ENCODE results near the gene MRGPRE.

The MRGPRE gene

DNA sequence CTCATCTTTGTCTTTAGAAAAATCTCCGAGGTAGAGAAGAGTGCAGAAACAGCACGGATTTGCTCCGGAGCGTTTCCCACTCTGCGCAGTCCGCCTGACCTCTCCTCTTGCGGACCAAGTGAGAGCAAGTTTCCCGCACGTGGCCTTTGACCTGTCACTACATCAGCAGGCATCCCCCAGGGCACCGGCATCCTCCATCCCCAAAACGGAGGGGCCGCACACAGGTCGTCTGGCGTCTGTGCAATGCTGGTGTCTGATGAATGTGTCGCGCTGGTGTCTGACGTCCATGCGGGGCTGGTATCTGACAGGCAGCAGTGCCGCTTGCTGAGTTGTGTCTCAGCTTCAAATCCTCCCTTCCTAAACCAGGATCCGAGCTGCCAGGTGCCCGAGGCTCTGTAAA, 739 bp upstream of the MRGPRE start:
- Mint-ChIP-seq H3K27ac (no peak overlapping the region), H3K4me1 (ENCODE audit: low read depth in 2 of 2) (no peaks in the 10 kb centered on the region), H3K9me3 (no peaks in the 10 kb centered on the region), H3K36me3 (ENCODE audit: insufficient read depth) (no peaks in the 10 kb centered on the region), H3K4me3 (no peak overlapping the region), H3K27me3 (peaks cover 7 to 30% of the 10 kb centered on the region in 2 donors)
- no peak for DNase-seq
- ATAC-seq (replicated peaks) = no peak

DNA sequence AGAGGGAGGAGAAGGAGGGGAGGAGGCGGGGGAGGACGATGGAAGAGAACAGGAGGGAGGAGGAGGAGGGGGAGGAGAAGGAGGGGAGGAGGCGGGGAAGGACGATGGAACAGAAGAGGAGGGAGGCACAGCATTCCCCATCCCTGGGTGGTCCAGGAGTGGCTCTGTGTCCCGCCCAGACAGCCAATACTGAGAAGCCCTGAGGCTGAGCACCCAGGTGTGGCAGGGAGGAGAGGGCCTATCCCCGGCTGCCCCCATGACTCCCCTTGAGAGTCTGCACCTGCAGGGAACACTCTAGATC, 717 bp downstream of the MRGPRE start:
- ATAC-seq (replicated peaks) = no peak
- Mint-ChIP-seq H3K36me3 (ENCODE audit: insufficient read depth) (no peaks in the 10 kb centered on the region), H3K27me3 (peaks cover 7 to 44% of the 10 kb centered on the region in 2 donors), H3K27ac (no peak overlapping the region), H3K4me3 (no peak overlapping the region), H3K4me1 (ENCODE audit: low read depth in 2 of 2) (no peaks in the 10 kb centered on the region), H3K9me3 (no peaks in the 10 kb centered on the region)
- no peak for DNase-seq

DNA sequence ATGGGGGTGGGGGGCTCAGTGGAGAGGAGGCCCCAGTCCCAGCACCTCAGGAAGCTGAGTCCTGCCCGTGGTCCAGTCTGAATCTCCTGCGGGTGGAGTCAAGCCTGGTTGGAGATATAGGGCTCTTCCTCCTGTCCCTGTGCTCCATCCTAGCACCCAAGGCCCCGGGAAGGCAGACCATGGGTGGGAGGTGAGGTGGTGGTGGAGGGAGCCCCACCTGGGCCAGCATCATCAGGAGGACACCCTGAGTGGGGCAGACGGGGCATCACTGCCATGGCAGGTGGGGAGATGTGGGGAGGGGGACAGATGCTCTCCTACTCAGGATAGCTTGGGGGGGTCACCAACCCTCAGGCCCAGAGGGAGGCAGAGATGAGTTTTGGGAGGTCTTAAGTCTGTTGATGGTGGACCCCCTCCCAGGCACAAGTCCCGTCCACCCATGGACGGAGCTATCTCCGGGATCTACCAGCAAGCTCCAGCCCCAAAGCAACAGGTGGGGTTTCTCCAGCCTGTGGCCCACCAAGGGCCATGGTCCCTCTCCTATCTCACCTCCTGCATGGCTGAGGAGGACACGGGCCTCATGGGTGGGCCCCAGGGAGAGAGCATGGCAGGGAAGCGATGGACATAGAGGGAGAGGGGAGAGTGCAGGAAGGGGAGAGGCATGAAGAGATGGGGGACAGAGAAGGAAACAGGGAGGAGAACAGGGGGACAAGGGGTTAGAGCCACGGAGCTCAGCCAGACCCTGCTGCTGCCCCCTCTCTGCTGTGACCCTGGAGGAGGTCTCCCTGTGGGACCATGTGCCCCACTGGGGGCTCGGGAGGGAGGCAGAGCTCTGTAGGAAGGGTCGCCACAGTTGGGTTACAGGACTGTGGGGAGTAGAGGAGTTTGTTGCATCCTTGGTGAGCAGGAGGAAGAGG, 1.3 kb downstream of the MRGPRE start:
- Mint-ChIP-seq H3K27me3 (peaks cover 12 to 50% of the 10 kb centered on the region in 2 donors), H3K4me3 (no peak overlapping the region), H3K4me1 (ENCODE audit: low read depth in 2 of 2) (no peaks in the 10 kb centered on the region), H3K36me3 (ENCODE audit: insufficient read depth) (no peaks in the 10 kb centered on the region), H3K9me3 (no peaks in the 10 kb centered on the region), H3K27ac (no peak overlapping the region)
- no peak for ATAC-seq (replicated peaks)
- DNase-seq = no peak

DNA sequence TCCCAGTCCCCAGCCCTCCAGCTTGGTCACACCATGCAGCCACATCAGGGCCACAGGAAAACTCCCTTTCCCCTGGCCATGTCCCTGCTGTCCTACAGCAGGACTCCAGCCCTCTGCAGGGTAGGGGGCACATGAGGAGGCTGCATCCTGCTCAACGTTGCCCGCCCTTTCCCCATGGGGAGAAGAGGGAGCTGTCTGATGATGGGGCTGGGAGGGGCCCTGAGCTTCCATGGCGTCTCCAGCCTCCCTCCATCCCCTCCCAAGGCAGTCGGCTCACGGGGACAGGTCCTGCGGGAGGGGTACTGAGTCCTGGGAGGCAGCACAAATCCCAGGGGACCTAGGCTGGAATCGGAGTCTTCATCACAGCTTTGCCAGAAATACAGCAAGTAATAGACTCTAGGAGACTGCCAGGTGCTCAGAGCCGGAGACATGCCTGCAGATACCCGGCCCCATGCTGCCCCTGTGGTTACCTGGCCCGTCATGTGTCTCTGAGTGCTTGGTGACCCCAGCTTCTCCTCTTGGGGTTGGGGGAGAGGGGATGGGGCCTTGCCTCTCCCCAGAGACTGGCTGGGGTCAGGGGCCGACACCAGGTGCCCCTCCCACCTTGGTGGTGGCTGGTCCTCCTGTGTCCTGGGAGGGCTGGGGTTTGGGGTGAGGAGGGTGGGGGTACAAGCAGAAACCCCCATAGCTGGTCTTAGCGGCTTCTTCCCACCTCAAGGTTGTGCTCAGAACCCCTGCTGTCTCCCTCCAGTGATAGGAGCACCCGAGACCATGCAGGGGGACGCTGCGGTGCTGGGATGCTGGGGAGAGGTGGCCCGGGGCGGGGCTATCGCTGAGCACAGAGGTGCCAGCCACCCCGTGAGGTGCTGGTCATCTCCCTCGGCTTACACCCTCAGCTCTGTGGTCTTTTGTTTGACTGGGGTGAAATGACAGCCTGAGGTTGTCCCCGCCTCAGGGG, 2.3 kb downstream of the MRGPRE start:
- no peak overlapping the region for H3K4me3 Mint-ChIP-seq
- no peaks in the 10 kb centered on the region for H3K4me1 Mint-ChIP-seq (ENCODE audit: low read depth in 2 of 2)
- DNase-seq (no peak), ATAC-seq (replicated peaks) (no peak)
- no peaks in the 10 kb centered on the region for H3K36me3 Mint-ChIP-seq (ENCODE audit: insufficient read depth)
- H3K27me3 Mint-ChIP-seq = peaks cover 14 to 56% of the 10 kb centered on the region in 2 donors
- no peak overlapping the region for H3K27ac Mint-ChIP-seq
- H3K9me3 Mint-ChIP-seq = no peaks in the 10 kb centered on the region

DNA sequence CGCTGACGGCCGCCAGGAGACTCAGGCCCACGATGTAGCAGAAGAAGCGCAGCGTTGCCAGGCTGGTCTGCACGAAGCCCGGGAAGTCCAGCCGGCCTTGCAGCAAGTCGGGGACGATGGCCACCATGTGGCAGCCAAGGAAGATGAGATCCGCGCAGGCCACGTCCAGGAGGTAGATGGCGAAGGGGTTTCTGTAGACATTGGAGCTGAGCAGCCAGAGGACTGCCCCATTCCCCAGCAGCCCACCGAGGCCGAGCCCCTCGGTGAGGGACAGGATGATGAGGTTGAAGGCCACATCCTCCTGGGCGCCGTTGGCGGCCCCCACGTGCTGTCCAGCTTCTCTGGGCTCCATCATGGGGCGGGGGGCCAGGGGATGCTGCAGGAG, 3.8 kb downstream of the MRGPRE start:
- peaks cover 29 to 71% of the 10 kb centered on the region in 2 donors for H3K27me3 Mint-ChIP-seq
- H3K4me3 Mint-ChIP-seq = no peak overlapping the region
- ATAC-seq (replicated peaks) = no peak
- no peak for DNase-seq
- no peaks in the 10 kb centered on the region for H3K4me1 Mint-ChIP-seq (ENCODE audit: low read depth in 2 of 2)
- no peaks in the 10 kb centered on the region for H3K9me3 Mint-ChIP-seq
- no peaks in the 10 kb centered on the region for H3K36me3 Mint-ChIP-seq (ENCODE audit: insufficient read depth)
- no peak overlapping the region for H3K27ac Mint-ChIP-seq

DNA sequence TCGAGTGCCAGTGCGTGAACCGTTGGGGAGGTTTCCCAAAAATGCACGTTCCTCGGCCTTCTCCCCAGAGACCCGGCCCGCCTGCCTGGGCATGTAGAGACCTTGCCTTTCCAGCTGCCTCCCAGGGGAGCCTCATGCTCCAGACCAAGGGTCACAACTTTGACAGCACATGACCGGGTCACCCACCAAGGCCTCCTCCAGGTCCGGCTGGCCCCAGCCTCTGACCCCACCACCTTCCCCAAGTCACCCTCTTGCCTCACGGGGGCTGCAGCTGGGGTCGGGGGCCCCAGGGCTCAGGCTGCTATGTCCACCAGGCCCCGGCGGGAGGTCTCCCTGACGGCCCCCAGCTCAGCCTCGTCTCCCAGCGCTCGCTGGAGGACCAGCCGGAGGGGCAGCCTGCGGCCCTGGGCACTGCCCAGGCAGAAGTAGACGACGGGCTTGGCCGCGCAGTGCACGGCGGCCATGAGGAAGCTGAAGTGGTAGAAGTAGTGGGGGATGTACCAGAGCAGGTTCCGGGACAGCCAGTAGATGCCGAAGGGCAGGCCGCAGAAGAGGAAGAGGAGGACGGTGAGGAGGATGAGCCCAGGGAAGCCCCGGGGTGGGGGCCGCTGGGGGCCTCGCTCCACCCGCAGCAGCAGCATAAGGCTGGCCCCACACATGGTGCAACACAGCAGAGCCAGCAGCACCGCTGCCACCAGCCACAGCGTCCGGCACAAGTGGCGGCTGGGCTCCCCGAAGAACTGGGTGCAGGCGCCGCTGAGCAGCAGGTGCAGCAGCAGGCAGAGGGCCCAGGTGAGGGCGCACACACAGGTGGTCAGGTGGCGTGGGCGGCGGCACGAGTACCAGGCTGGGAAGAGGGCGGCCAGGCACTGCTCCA, 4.4 kb downstream of the MRGPRE start:
- no peaks in the 10 kb centered on the region for H3K9me3 Mint-ChIP-seq
- H3K27me3 Mint-ChIP-seq = peaks cover 35 to 77% of the 10 kb centered on the region in 2 donors
- H3K27ac Mint-ChIP-seq = no peak overlapping the region
- H3K4me1 Mint-ChIP-seq (ENCODE audit: low read depth in 2 of 2) = peaks cover 0 to 4% of the 10 kb centered on the region in 2 donors
- DNase-seq (no peak), ATAC-seq (replicated peaks) (no peak)
- no peaks in the 10 kb centered on the region for H3K36me3 Mint-ChIP-seq (ENCODE audit: insufficient read depth)
- no peak overlapping the region for H3K4me3 Mint-ChIP-seq

DNA sequence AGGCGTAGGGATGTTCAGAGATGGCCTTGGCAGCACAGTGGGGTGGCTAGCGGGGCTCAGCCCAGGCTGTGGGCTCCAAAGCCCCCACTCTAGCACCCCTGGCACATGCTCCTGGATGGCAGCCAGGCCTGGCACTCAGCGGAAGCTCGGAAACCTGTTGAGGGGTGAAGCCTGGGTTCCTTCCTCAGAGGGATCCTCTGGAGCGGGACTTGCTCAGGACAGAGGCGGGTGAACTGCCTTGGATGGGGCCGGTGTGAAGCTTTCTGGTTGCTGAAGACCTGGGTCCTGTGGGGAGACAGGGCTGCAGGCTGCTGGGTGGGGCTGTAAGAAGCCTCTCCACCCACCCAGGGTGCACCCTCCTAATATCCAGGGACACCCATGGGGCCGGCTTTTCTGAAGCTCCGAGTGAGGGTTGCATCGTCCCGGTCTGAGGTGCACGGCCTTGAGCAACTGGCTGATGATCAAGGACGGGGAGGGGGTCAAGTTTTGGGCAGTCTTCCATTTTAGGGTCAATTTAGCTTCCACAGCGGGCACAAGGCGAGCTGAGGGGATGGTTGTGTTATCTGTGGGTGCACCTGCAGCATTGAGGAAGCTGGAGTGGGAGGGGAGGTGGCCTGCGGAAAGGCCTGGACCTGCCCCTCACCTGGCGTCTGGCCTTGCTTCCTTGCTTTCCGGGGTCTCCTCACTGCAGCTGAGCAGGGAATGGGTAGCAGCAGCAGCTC, 5.2 kb downstream of the MRGPRE start:
- H3K4me3 Mint-ChIP-seq = no peak overlapping the region
- H3K36me3 Mint-ChIP-seq (ENCODE audit: insufficient read depth) = no peaks in the 10 kb centered on the region

DNA sequence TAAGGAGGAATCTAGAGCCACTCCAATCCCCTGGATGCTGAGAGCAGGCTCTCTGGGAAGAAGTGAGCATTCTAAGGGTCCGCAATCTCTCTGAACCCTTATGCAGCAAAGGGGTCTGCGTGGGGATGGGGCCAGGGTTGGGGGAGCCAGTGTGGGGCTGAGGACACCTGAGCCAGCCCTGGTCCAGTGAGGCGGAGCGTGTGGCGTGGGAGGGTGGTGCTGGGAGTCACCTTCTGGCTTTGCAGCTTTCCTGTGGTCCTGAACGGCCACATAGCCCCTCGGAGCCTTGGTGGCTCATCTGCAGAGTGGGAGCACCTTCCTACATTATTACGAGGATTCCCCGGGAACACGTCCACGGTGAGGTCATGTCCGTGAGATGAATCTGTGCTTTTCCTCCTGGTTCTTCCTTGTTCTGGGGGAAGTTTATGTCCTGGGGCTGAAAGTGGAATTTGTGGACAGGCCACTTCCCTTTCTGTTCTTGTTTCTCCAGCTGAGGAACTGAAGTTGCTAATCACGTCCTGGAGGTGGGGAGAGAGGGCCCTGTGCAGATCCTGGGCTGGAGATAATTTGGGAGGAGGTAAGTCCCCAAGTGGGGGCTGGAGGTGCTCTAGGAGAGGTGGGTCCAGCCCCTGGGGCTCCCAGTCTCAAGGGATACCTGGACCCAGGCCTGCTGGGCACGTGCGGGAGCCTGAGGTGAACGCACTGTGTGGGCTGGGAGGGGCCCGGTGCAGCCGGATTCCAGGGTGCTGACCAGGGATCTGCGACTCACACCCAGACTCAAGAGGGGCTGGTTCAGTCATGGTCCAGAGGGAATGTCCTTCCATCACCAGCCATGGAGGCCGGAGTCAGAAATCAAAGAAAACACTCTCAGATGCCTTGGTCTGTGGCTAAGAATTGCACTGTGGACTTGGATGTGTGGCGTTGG, 6.1 kb downstream of the MRGPRE start:
- Mint-ChIP-seq H3K4me3 (no peak overlapping the region), H3K27ac (no peak overlapping the region), H3K9me3 (no peaks in the 10 kb centered on the region), H3K36me3 (ENCODE audit: insufficient read depth) (no peaks in the 10 kb centered on the region), H3K27me3 (peaks cover 36 to 79% of the 10 kb centered on the region in 2 donors), H3K4me1 (ENCODE audit: low read depth in 2 of 2) (peaks cover 0 to 8% of the 10 kb centered on the region in 2 donors)
- ATAC-seq (replicated peaks) (no peak), DNase-seq (no peak)

More for the DNA sequence above, 5.2 kb downstream of the MRGPRE start:
- DNase-seq = no peak
- Mint-ChIP-seq H3K27me3 (peaks cover 40 to 79% of the 10 kb centered on the region in 2 donors), H3K27ac (no peak overlapping the region), H3K4me1 (ENCODE audit: low read depth in 2 of 2) (peaks cover 0 to 8% of the 10 kb centered on the region in 2 donors), H3K9me3 (no peaks in the 10 kb centered on the region)
- ATAC-seq (replicated peaks) = no peak

DNA sequence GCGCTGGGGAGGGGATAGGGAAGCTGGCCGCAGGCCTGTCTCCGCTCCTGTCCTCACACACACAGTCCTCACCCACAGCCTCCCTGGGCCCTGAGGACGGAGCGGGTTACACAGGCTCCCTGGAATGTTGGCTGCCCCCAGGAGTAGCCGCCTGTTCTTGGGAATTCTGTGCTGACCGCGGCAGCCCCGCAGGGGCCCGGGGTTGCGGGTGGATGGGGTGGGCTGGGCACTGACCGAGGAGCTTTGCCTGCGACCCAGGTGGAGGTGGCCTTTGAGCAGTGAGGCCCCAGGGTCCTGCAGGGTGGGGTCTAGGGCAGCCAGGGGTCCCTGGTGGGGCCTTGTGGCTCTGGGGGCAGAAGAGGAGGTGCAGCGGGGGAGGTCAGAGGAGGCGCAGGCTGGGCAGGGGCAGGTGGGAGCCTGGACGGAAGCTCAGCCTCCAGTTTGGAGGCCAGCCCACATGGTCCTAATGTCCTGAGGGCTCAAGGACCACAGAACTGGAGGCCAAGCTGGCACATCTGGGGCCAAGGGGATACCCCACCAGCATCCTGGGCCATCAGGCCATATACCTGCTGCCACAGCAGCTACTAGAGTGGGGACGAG, 7.0 kb downstream of the MRGPRE start:
- Mint-ChIP-seq H3K27me3 (peaks cover 33 to 79% of the 10 kb centered on the region in 2 donors), H3K4me1 (ENCODE audit: low read depth in 2 of 2) (peaks cover 0 to 8% of the 10 kb centered on the region in 2 donors), H3K4me3 (no peak overlapping the region), H3K27ac (no peak overlapping the region), H3K36me3 (ENCODE audit: insufficient read depth) (no peaks in the 10 kb centered on the region), H3K9me3 (no peaks in the 10 kb centered on the region)
- DNase-seq = no peak
- no peak for ATAC-seq (replicated peaks)

DNA sequence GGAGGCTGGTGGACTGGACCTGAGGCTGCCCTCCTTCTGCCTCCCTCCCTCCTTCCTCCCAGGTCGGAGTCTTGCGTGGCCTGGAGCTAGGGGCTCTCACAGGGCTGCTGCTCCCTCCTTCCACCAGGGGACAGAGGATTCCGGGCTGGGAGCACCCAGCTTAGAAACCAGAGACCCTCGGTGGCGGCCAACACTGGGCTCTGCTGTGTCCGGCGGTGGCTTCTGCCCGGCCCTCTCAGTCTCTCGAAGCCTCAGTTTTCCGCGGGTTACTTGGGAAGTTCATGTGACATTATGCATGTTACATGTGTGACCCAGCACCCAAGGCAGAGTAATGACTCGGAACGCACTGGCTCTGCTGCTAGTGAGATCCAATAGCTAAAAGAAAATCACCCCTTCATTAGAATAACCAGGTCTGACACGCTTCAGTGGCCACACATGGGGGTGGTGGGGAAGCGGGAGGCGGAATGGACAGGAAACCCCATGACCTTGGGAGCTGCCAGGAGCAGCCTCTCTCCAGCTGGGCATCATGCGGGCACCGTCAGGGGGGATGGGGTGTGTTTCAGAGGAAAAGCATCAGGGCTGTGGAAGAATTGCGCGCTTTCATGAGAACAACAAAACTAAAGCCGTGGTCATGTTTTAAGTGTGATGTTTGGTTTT, 7.7 kb downstream of the MRGPRE start:
- ATAC-seq (replicated peaks) (no peak), DNase-seq (no peak)
- H3K4me3 Mint-ChIP-seq = no peak overlapping the region
- H3K27ac Mint-ChIP-seq = no peak overlapping the region
- peaks cover 41 to 79% of the 10 kb centered on the region in 2 donors for H3K27me3 Mint-ChIP-seq
- H3K36me3 Mint-ChIP-seq (ENCODE audit: insufficient read depth) = no peaks in the 10 kb centered on the region
- H3K4me1 Mint-ChIP-seq (ENCODE audit: low read depth in 2 of 2) = peaks cover 0 to 8% of the 10 kb centered on the region in 2 donors
- no peaks in the 10 kb centered on the region for H3K9me3 Mint-ChIP-seq

DNA sequence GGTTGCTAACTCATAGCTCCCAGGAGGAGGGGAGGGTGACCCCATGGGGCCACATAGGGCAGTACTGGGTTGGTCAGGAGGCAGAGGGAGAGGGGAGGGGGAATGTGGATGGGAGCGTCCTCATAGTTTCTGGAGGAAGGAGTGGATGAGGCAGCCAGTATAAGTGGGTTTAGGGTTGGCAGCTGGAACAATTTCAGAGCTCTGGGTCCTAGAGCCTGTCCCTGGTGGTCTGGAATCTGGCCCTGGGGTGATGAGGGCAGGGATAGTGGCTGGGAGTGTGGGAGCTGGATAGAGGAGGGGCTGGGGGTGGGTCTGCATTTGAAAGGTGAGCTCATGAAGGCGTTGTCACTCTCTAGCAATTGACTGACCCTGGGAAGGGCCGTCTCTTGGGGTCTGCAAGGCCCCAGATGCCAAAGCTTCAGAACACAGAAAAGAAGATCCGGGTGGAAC, 8.3 kb downstream of the MRGPRE start:
- Mint-ChIP-seq H3K4me1 (ENCODE audit: low read depth in 2 of 2) (peaks cover 0 to 8% of the 10 kb centered on the region in 2 donors), H3K36me3 (ENCODE audit: insufficient read depth) (no peaks in the 10 kb centered on the region), H3K27ac (no peak overlapping the region), H3K9me3 (no peaks in the 10 kb centered on the region), H3K4me3 (no peak overlapping the region), H3K27me3 (peaks cover 42 to 79% of the 10 kb centered on the region in 2 donors)
- no peak for DNase-seq
- ATAC-seq (replicated peaks) = no peak

All from effector memory CD8-positive, alpha-beta T cell (primary cell).